HL-60 (cell line): ENCODE results near the gene DGCR8.

Source experiments
- CTCF ChIP-seq: IDR thresholded peaks from one replicate; pipeline ENCODE4 v1.5.1; 2011; ENCODE audit warnings: low read length, control low read depth, inconsistent platforms; ENCODE audit not compliant: insufficient read depth
- GABPA ChIP-seq: IDR thresholded peaks from 2 replicates; pipeline ENCODE4 v1.6.1; 2012; ENCODE audit warnings: low read depth
- POLR2AphosphoS5 ChIP-seq: IDR thresholded peaks from 2 replicates; pipeline ENCODE4 v1.6.1; 2012; ENCODE audit warnings: low read depth
- REST ChIP-seq: IDR thresholded peaks from 2 replicates; pipeline ENCODE4 v1.6.1; 2012; ENCODE audit warnings: low read depth; ENCODE audit not compliant: insufficient replicate concordance

GRCh38 chr22:20086101-20086599, 6.1 kb downstream of the DGCR8 start:
- TF ChIP-seq REST (no peak), CTCF (no peak), GABPA (no peak), POLR2AphosphoS5 (no peak)
